Measurements from ENCODE around the gene MYL5. TPM values are rescaled to one million over a fixed set of nuclear protein-coding genes. Genes with fewer than 3 reads are reported as not detected.
"Not testable (repeated sequence)": the region's sequence is repeated elsewhere in the genome, so short reads cannot be mapped to it uniquely, and the experiment has no call there.

Gene MYL5
- total RNA-seq, 1 donor from 2014 or later: 443 TPM

GRCh38 chr4:685679-686412, 11.5 kb downstream of the MYL5 start:
- no peak for DNase-seq

- DNase-seq: peak; percentile 33
Measured at GRCh38 chr4:686413-687040, 12.2 kb downstream of the MYL5 start.

- DNase-seq: peak; percentile 42
Measured at GRCh38 chr4:687048-687970, 13.0 kb downstream of the MYL5 start.

GRCh38 chr4:687971-688853, 13.9 kb downstream of the MYL5 start:
- DNase-seq: no peak

GRCh38 chr4:688854-689681, 14.7 kb downstream of the MYL5 start, which contains the start of gene SLC49A3:
SLC49A3 (minus strand) TSS chr4:689151; CDS start chr4:689127, 24 bp downstream.
- peak; percentile 21 for DNase-seq

- DNase-seq: no peak
Measured at GRCh38 chr4:689723-690122, 15.4 kb downstream of the MYL5 start.

GRCh38 chr4:692771-693554, 18.6 kb downstream of the MYL5 start:
- no peak for DNase-seq

- not testable (repeated sequence) for DNase-seq
Measured at GRCh38 chr4:694341-694940, 20.1 kb downstream of the MYL5 start.

GRCh38 chr4:699816-700580, 25.7 kb downstream of the MYL5 start:
- no peak for DNase-seq

GRCh38 chr4:700587-701264, 26.4 kb downstream of the MYL5 start:
- DNase-seq: no peak

- no peak for DNase-seq
Measured at GRCh38 chr4:702618-703048, 28.3 kb downstream of the MYL5 start.

GRCh38 chr4:703336-704197, 29.2 kb downstream of the MYL5 start:
- DNase-seq: no peak

- no peak for DNase-seq
Measured at GRCh38 chr4:704198-704891, 30.0 kb downstream of the MYL5 start.

- DNase-seq: no peak
Measured at GRCh38 chr4:704971-705277, 30.6 kb downstream of the MYL5 start.

- peak; percentile 98 for DNase-seq
Measured at GRCh38 chr4:705278-706082, 31.1 kb downstream of the MYL5 start, which contains the start of gene PCGF3. PCGF3 (plus strand) TSS chr4:705832; CDS start chr4:733681, 27,849 bp downstream.

Measured in tongue (tissue), 2 donors.